ENCODE measurements around the gene CDIPT.
"Not testable (repeated sequence)": the region's sequence is repeated elsewhere in the genome, so short reads cannot be mapped to it uniquely, and the experiment has no call there.

Gene CDIPT

GRCh38 chr16:29892458-29892813 lies 29.4 kb upstream of the CDIPT start:
- H3K9me3 ChIP-seq (ENCODE audit: control insufficient read depth, low read depth, low read length), result no peaks in the 10 kb centered on the region
- H3K36me3 ChIP-seq (ENCODE audit: control insufficient read depth, low read depth, low read length), result no peaks in the 10 kb centered on the region
- H3K9ac ChIP-seq (ENCODE audit: low read length), result no peak overlapping the region
- no peak overlapping the region for H3K4me3 ChIP-seq (ENCODE audit: low read length)
- no peak overlapping the region for H3K27ac ChIP-seq (ENCODE audit: low read length)
- H3K27me3 ChIP-seq (ENCODE audit: control insufficient read depth, insufficient read depth, low read length), result no peaks in the 10 kb centered on the region
- H3K4me1 ChIP-seq (ENCODE audit: control insufficient read depth, low read depth, low read length), result no peaks in the 10 kb centered on the region

DNA sequence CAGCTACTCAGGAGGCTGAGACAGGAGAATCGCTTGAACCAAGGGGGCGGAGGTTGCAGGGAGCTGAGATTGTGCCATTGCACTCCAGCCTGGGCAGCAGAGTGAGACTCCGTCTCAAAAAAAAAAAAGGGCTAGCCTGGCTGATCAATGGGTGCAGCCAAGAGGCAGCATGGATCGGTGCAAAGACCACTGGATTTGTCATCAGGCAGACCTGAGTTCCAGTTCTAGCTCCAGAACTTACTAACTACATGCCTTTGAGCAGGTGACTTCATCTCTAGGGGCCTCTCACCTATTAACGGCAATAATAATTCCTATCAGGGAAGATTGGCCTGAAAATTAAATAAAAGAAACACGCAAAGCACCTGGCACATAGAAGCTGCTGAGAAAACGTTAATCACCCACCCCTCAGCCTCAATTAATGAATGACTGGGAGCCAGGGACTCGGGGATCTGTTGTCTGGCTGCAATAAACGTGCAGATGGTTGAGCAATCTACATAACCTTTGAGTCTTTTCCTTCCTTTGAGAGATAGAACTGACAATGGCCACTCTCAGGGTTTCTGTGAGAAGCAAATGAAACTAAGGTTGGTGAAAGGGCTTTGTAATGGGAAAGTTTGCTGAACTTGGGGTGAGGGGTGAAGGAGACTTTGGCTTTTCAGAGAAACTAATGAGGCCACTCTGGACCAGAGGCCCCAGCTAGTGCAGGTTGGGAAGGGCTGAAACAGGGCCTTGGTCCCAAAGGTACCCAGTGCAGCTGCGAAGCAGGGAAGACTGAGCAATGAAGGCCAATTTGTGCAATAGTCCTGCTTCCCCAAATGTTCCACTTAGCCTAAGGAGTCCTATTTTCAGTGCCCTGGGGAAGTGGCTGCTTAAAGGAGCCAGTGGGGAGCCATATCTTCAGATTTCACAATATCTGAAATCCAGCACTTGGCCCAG lies 28.8 kb upstream of the CDIPT start:
- no peak overlapping the region for H3K4me3 ChIP-seq (ENCODE audit: low read length)
- H3K27me3 ChIP-seq (ENCODE audit: control insufficient read depth, insufficient read depth, low read length), result no peaks in the 10 kb centered on the region
- no peaks in the 10 kb centered on the region for H3K36me3 ChIP-seq (ENCODE audit: control insufficient read depth, low read depth, low read length)
- H3K27ac ChIP-seq (ENCODE audit: low read length), result no peak overlapping the region
- H3K9ac ChIP-seq (ENCODE audit: low read length), result no peak overlapping the region
- no peaks in the 10 kb centered on the region for H3K4me1 ChIP-seq (ENCODE audit: control insufficient read depth, low read depth, low read length)
- H3K9me3 ChIP-seq (ENCODE audit: control insufficient read depth, low read depth, low read length), result no peaks in the 10 kb centered on the region

DNA sequence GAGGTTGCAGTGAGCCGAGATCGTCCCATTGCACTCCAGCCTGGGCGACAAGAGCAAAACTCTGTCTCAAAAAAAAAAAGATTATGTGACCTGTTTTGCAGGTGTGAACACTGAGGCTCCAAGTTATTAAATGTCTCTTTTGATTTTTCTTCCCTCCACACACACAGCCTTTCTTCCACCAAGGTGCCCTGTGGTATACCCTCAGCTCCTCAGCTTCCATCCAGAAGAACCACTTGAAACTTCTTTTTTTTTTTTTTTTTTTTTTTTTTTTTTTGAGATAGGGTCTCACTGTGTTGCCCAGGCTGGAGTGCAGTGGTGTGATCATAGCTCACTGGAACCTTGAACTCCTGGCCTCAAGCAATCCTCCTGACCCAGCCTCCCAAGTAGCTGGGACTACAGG lies 26.3 kb upstream of the CDIPT start:
- not testable (repeated sequence) for H3K27me3 ChIP-seq (ENCODE audit: control insufficient read depth, insufficient read depth, low read length); H3K9ac ChIP-seq (ENCODE audit: low read length); H3K9me3 ChIP-seq (ENCODE audit: control insufficient read depth, low read depth, low read length); H3K4me1 ChIP-seq (ENCODE audit: control insufficient read depth, low read depth, low read length); H3K27ac ChIP-seq (ENCODE audit: low read length); H3K4me3 ChIP-seq (ENCODE audit: low read length); H3K36me3 ChIP-seq (ENCODE audit: control insufficient read depth, low read depth, low read length)

DNA sequence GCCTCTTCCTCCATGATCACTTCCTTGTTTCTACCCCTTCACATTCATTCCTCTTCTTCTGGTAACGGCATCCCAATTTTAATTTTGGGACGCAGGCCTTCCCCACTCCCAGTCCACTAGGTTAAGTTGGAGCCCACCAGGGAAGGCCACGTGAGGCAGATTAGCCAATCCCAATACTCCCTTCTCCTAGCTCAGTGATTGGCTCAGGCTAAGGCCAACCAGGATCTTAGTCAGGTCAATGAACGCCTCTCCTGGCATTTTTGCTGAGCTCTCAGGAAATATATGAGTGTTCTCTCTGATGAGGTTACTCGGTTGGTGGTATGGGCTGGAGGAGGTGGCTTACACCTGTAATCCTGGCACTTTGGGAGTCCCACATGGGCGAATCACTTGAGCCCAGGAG lies 21.0 kb upstream of the CDIPT start:
- H3K4me1 ChIP-seq (ENCODE audit: control insufficient read depth, low read depth, low read length), result no peaks in the 10 kb centered on the region
- no peak overlapping the region for H3K4me3 ChIP-seq (ENCODE audit: low read length)
- H3K27me3 ChIP-seq (ENCODE audit: control insufficient read depth, insufficient read depth, low read length), result no peaks in the 10 kb centered on the region
- H3K9ac ChIP-seq (ENCODE audit: low read length), result no peak overlapping the region
- no peak overlapping the region for H3K27ac ChIP-seq (ENCODE audit: low read length)
- H3K36me3 ChIP-seq (ENCODE audit: control insufficient read depth, low read depth, low read length), result peaks cover 9% of the 10 kb centered on the region
- H3K9me3 ChIP-seq (ENCODE audit: control insufficient read depth, low read depth, low read length), result no peaks in the 10 kb centered on the region

- Histone ChIP-seq H3K9me3 (ENCODE audit: control insufficient read depth, low read depth, low read length) (no peaks in the 10 kb centered on the region), H3K4me3 (ENCODE audit: low read length) (no peak overlapping the region), H3K27me3 (ENCODE audit: control insufficient read depth, insufficient read depth, low read length) (peaks cover 8% of the 10 kb centered on the region), H3K36me3 (ENCODE audit: control insufficient read depth, low read depth, low read length) (peaks cover 9% of the 10 kb centered on the region), H3K27ac (ENCODE audit: low read length) (no peak overlapping the region), H3K9ac (ENCODE audit: low read length) (no peak overlapping the region), H3K4me1 (ENCODE audit: control insufficient read depth, low read depth, low read length) (no peaks in the 10 kb centered on the region)
Measured at GRCh38 chr16:29881050-29881449, 18.0 kb upstream of the CDIPT start.

DNA sequence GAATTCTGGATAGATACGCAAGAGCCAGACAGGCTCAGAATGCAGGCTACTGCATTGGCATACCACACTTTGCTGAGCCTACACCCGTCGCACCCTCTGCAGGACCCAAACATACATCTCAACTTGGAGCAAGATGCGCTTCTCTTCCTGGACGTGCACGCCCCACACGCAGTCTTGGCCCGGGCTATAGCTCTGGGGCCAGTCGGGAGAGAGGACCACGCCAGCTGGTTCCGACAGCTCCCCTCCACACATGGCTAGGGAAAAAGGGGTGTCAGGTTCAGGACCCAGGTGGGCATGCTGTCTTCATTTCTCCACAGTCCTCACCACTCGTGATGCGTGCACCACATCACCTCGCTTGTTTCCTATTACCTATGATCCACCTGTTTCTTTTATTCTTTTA lies 15.1 kb upstream of the CDIPT start:
- no peak overlapping the region for H3K9ac ChIP-seq (ENCODE audit: low read length)
- no peak overlapping the region for H3K27ac ChIP-seq (ENCODE audit: low read length)
- H3K4me3 ChIP-seq (ENCODE audit: low read length), result no peak overlapping the region
- peaks cover 8% of the 10 kb centered on the region for H3K27me3 ChIP-seq (ENCODE audit: control insufficient read depth, insufficient read depth, low read length)
- no peaks in the 10 kb centered on the region for H3K4me1 ChIP-seq (ENCODE audit: control insufficient read depth, low read depth, low read length)
- peaks cover 7% of the 10 kb centered on the region for H3K36me3 ChIP-seq (ENCODE audit: control insufficient read depth, low read depth, low read length)
- H3K9me3 ChIP-seq (ENCODE audit: control insufficient read depth, low read depth, low read length), result no peaks in the 10 kb centered on the region

GRCh38 chr16:29877266-29877961 lies 14.4 kb upstream of the CDIPT start:
- Histone ChIP-seq H3K4me1 (ENCODE audit: control insufficient read depth, low read depth, low read length) (no peaks in the 10 kb centered on the region), H3K9me3 (ENCODE audit: control insufficient read depth, low read depth, low read length) (no peaks in the 10 kb centered on the region), H3K27me3 (ENCODE audit: control insufficient read depth, insufficient read depth, low read length) (peaks cover 8% of the 10 kb centered on the region), H3K9ac (ENCODE audit: low read length) (no peak overlapping the region), H3K27ac (ENCODE audit: low read length) (no peak overlapping the region), H3K36me3 (ENCODE audit: control insufficient read depth, low read depth, low read length) (peaks cover 4% of the 10 kb centered on the region), H3K4me3 (ENCODE audit: low read length) (peak overlapping the region; percentile 64)

DNA sequence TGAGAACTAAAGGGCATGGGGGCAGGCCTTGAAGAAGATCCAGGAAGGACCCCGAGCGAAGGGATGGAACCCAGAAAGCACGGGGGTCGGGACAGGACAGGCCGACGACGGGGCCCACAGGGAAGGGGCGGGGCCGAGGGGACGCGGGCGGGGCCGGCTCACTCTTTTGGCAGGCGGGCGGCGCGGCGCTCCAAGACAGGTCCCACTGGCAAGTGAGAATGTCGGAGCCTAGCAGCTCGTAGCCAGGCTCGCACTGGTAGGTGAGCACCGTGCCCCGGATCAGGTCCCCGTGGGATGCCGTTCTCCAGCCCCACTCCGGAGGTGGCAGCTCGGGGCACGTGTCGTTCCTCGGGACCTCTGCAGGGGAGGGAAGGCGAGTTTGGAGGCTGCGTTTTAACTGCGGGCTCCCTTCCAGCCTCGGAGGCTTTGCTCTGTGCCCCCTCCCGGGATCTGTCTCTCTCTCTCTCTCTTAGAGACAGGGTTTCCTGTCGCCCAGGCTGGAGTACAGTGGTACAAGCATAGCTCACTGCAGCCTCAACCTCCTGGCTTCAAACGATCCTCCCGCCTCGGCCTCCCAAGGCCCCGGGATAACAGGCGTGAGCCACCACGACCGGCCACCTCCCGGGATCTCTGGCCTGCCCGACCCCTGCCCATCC lies 13.7 kb upstream of the CDIPT start:
- Histone ChIP-seq H3K4me1 (ENCODE audit: control insufficient read depth, low read depth, low read length) (no peaks in the 10 kb centered on the region), H3K27me3 (ENCODE audit: control insufficient read depth, insufficient read depth, low read length) (peaks cover 8% of the 10 kb centered on the region), H3K9me3 (ENCODE audit: control insufficient read depth, low read depth, low read length) (no peaks in the 10 kb centered on the region), H3K27ac (ENCODE audit: low read length) (no peak overlapping the region), H3K9ac (ENCODE audit: low read length) (no peak overlapping the region), H3K4me3 (ENCODE audit: low read length) (peak overlapping the region; percentile 64), H3K36me3 (ENCODE audit: control insufficient read depth, low read depth, low read length) (peaks cover 4% of the 10 kb centered on the region)

DNA sequence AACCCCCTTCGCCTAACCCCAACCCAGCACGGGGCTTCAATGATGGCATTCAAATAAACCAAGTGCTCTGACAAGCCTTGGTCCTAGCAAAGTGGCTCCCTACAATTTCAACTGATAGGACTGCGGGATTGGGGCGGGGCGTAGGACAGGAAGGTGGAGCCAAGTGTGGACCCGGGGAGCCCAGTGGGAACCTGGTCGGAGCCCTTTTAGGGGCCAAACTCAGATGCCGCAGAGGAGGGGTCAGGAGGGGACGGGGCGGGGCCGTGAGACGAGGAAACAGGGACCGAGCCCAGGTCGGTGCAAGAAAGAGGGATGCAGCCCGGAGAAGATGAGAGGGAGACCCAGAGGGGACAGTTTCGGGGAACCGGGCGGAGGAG lies 13.2 kb upstream of the CDIPT start:
- peaks cover 8% of the 10 kb centered on the region for H3K27me3 ChIP-seq (ENCODE audit: control insufficient read depth, insufficient read depth, low read length)
- H3K9me3 ChIP-seq (ENCODE audit: control insufficient read depth, low read depth, low read length), result no peaks in the 10 kb centered on the region
- H3K9ac ChIP-seq (ENCODE audit: low read length), result no peak overlapping the region
- H3K4me1 ChIP-seq (ENCODE audit: control insufficient read depth, low read depth, low read length), result no peaks in the 10 kb centered on the region
- no peak overlapping the region for H3K27ac ChIP-seq (ENCODE audit: low read length)
- H3K36me3 ChIP-seq (ENCODE audit: control insufficient read depth, low read depth, low read length), result peaks cover 4% of the 10 kb centered on the region
- H3K4me3 ChIP-seq (ENCODE audit: low read length), result peak overlapping the region; percentile 64

GRCh38 chr16:29875206-29875605 lies 12.2 kb upstream of the CDIPT start:
- H3K4me1 ChIP-seq (ENCODE audit: control insufficient read depth, low read depth, low read length), result no peaks in the 10 kb centered on the region
- peaks cover 8% of the 10 kb centered on the region for H3K27me3 ChIP-seq (ENCODE audit: control insufficient read depth, insufficient read depth, low read length)
- H3K27ac ChIP-seq (ENCODE audit: low read length), result no peak overlapping the region
- H3K9me3 ChIP-seq (ENCODE audit: control insufficient read depth, low read depth, low read length), result no peaks in the 10 kb centered on the region
- no peak overlapping the region for H3K9ac ChIP-seq (ENCODE audit: low read length)
- no peak overlapping the region for H3K4me3 ChIP-seq (ENCODE audit: low read length)
- peaks cover 4% of the 10 kb centered on the region for H3K36me3 ChIP-seq (ENCODE audit: control insufficient read depth, low read depth, low read length)

- no peak overlapping the region for H3K4me3 ChIP-seq (ENCODE audit: low read length)
- peaks cover 8% of the 10 kb centered on the region for H3K27me3 ChIP-seq (ENCODE audit: control insufficient read depth, insufficient read depth, low read length)
- H3K4me1 ChIP-seq (ENCODE audit: control insufficient read depth, low read depth, low read length), result no peaks in the 10 kb centered on the region
- no peaks in the 10 kb centered on the region for H3K9me3 ChIP-seq (ENCODE audit: control insufficient read depth, low read depth, low read length)
- no peaks in the 10 kb centered on the region for H3K36me3 ChIP-seq (ENCODE audit: control insufficient read depth, low read depth, low read length)
- no peak overlapping the region for H3K27ac ChIP-seq (ENCODE audit: low read length)
- H3K9ac ChIP-seq (ENCODE audit: low read length), result no peak overlapping the region
Measured at GRCh38 chr16:29873319-29873718, 10.3 kb upstream of the CDIPT start.

Data from iPS-18a (cell line).